IPS-18c (cell line): ENCODE data around the gene SEMA3F.

Experiments used
- H3K4me3 ChIP-seq: 2 replicates; pipeline ENCODE4 v1.7.0; 2013; ENCODE audit warnings: low read depth, mild to moderate bottlenecking, low read length, moderate library complexity; ENCODE audit not compliant: insufficient read depth
- H3K9me3 ChIP-seq: one replicate; pipeline ENCODE4 v1.6.1; 2013; ENCODE audit warnings: mild to moderate bottlenecking, low read length, moderate library complexity; ENCODE audit not compliant: control insufficient read depth, insufficient read depth

The SEMA3F gene

DNA sequence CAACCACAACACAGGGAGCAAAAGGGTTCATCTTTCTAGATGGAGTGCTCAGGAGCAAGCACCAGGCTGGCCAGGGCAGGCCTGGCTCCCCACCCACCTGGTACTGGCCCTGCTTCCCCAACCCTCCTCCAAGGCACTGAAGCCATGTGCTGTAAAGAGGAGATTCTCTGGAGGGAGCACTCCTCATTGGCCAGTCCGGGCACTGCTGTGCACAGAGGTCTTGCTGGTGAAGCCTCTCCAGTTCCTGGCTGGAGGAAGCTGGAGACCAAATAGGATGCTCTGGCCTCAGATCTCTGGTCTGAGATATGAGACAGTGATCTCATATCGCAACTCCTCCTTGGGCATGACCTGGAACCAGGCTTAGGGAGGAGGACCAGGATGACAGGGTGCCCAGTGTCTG, 7.7 kb upstream of the SEMA3F start:
- no peaks in the 10 kb centered on the region for H3K9me3 ChIP-seq
- no peak overlapping the region for H3K4me3 ChIP-seq

DNA sequence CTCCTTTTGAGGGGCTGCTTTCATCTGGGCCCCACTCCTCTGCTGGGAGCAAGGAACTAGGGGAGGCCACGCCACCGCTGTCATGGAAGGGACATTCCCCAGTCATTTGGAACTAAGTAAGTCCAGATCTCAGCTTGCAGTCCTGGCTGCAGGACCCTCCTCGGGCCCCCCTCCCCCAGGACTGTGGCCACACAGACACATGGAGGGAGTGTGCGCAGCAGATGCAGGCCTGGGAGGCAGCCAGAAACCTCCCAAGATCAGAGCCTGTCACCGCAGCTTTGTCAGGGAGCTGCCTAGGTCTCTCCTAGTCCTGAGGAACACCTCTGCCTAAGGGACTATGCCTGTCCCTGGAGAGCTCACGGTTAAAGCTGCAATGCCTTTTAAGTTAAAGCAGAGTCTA, 7.3 kb upstream of the SEMA3F start:
- Histone ChIP-seq H3K9me3 (no peaks in the 10 kb centered on the region), H3K4me3 (no peak overlapping the region)

DNA sequence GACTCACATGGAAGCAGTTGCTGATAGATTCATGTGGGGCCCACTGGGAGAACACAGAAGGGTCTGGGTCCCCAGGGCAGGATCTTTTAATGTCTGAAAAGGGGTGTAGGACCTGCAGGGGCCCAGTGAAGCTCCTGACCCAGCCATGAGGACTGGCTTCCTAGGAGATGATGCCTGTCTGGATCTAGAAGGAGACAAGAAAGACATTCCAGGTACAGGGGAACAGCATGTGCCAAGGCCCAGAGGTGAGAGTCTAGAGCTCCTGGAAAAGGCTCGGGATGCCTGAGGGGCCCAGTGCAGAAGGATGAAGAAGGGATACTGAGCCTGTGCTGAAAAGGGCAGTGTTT, 4.7 kb upstream of the SEMA3F start:
- H3K4me3 ChIP-seq: no peak overlapping the region; the same call in 1 of the 2 replicates

DNA sequence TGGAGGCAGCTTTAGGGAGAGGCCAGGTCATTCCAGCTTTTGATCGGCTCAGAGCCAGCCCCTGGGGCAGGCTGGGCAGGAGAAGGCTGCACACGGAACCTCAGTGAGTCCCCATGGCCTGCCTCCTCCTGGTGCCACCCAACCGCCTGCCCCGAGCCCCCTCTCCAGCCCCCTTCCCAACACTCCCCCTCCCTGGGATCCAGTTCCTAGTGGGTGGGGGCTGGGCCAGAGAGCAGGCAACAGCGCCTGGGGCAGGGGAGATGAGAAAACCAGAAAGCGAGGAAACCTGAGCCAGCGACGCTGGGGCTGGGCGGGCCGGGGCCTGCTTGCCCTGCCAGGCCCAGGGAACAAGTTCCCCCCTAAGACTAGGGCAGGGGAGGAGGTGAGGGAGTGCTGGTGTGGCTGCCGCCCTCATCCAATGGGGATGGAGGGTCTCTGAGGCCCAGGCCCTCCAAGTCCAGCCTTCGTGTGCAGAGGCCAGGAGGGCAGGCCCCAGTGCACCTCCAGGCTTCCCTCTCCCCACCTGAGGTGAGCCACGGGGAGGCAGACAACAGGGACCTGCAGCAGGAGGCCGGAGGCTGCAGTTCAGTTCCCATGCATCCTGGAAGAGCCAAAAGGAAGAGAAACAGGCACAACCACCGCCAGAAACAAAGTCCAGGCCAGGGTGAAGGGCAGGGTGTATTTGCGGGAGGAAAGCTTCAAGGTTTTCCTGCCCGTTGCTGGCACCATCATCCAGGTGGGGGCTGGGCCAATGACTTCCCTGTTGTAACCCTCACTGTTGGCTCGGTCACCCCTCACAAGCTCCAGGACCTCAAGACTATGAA, 4.0 kb upstream of the SEMA3F start:
- no peak overlapping the region for H3K4me3 ChIP-seq
- peaks cover 3% of the 10 kb centered on the region for H3K9me3 ChIP-seq

More for the DNA sequence above, 4.7 kb upstream of the SEMA3F start:
- H3K9me3 ChIP-seq: peaks cover 3% of the 10 kb centered on the region

DNA sequence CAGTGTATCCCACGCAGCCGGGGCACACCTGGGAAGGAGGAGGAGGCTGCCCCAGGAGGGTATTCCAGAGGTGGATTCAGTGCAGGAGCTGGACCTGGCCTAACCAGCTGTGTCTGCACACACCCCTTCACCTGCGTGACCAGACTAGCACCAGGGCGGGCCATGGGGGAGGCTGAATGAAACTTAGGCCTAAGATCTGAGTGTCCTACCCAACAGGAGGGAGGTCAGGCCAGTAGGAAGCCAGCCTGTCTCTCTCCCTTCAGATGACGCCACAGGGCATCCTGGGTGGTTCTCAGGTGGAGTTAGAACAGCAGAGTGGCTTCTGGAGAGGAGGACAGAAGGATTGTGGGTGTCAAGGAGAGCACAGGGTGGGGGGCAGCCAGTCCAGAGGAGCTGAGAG, 3.4 kb upstream of the SEMA3F start:
- peaks cover 3% of the 10 kb centered on the region for H3K9me3 ChIP-seq

DNA sequence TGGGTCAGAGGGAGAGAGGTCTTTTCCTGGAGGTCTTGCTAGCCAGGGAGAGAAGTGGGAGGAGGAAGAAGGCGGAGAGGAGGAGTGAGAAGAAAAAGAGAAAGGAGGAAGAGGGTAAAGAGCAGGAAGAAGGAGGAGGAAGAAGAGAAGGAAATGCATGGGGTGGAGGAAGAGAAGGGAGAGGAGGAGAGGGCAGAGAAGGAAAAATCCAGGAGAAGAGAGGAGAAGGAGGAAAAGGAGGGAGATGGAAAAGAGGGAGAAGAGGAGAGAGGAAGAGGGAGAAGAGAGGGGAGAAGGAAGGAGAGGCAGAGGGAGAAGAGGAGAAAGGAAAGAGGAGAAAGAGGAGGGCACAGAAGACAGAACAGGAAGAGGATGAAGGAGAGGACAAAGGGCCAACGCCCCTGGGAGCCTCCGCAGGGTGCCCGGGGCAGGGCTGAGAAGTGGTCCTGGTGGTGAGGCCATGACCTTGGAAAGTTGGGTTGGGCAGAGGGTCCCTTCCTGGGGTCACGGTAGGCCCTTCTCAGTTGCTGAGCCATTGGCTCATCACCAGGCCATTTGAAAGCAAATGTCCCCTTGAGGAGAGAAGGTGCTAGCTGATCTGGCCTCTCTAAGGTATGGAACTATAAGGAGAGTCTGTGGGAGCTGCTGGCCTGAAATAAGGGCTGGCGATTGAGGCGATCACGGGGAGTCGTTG, 1.2 kb upstream of the SEMA3F start:
- Histone ChIP-seq H3K9me3 (peaks cover 3% of the 10 kb centered on the region), H3K4me3 (peak overlapping the region; percentile 43)

More for the DNA sequence above, 3.4 kb upstream of the SEMA3F start:
- H3K4me3 ChIP-seq: no peak overlapping the region

DNA sequence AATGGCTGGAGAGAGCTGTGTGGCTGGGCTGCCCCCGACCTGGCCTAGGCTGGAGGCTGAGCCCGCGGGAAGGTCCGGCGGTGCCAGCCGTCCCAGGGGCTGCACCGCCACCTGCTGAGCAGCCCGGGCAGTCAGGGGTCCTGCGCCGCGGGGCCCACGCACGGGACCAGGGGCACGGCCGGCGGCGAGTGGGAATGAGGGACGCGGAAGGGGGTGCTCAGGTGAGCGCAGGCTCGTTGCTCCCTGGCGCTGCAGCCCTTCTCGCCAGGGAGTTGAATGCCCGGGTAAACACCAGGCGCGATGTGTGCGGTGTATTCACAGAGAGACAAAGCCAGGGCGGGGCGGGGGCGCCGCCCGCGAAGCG, 666 bp upstream of the SEMA3F start:
- peaks cover 3% of the 10 kb centered on the region for H3K9me3 ChIP-seq
- peak overlapping the region; percentile 43 for H3K4me3 ChIP-seq

DNA sequence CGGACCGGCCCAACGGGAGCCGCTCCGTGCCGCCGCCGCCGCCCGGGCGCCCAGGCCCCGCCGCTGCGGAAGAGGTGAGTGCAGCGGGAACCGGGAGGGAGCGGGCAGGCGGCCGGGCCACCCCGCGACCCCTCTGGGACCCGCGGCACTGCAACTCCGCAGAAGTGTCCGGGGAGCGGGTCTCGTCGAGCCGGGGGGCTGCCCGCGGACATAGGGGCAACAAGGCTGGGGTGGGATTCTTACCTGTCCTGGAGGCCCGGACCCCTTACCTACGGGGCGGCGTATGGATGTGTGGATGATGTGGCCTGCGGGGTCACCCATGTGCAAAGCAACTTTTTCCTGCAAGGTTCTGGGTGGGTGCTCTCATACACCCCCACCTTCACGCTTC, 361 bp downstream of the SEMA3F start:
- H3K9me3 ChIP-seq: peaks cover 3% of the 10 kb centered on the region
- H3K4me3 ChIP-seq: peak overlapping the region; percentile 71

DNA sequence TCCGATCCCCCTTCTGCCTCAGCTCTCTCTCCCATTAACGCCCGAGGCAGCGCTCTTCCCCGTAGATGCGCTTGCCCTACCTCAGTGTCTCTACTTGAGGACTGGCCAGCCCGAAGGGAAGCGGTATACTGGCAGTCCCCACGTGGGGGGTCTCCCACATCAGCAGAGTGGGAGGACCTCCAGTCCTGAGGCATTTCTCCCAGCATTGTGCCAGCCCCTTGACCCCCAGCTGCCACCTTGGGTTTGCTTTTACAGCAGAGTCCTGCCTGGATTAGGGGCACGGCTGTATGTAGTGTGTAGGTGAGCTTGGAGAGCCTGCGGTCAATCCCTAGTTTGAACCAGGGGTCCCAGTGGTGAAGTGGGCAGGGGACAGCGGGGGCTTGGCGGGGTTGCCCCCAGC, 767 bp downstream of the SEMA3F start:
- Histone ChIP-seq H3K4me3 (peak overlapping the region; percentile 71), H3K9me3 (peaks cover 3% of the 10 kb centered on the region)

DNA sequence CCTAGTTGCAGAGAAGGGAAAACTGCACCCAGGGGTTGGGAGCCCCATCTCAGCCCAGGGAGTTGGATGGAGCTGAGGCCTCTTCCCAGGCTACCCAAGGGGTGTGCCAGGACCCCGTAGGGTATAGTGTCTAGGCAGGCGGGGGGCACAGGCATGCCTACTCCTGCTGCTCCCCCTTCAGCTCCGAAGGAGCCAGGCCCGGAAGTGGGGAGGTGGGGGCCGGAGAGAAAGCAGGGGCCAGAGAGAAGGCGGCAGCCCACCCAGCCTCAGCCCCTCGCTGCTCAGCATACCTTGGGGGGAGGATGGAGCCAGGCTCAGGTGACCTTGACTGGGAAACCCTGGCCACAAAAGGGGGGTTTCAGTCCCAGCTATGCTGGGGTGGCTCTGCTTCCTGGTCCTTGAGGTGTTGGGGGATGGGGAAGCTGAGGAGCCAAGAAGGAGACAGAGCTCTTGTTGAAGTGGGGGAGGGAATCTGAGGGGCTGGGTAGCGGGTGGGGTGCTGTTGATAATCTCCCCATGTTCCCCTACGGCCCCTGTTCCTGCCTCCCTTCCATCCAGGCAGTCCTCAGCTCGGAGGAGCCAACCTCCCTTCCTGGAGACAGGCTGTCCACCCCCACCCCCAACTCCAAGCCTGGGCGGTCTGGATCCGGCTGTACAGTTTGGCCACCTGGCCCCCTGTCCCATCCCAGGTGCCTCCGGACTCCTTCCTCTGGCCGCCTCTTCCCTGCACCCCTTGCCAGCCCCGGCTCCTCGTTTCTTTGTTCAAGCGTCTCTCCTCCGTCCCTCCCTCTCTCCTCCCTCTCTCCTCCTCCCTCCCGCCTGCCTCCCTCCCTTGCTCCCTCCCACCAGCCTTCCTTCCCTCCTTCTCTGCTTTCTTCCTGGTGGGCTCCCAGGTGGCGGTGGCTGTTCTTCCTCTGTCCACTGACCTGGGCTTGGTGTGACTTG, 1.7 kb downstream of the SEMA3F start:
- Histone ChIP-seq H3K9me3 (peaks cover 3% of the 10 kb centered on the region), H3K4me3 (peak overlapping the region; percentile 71)

DNA sequence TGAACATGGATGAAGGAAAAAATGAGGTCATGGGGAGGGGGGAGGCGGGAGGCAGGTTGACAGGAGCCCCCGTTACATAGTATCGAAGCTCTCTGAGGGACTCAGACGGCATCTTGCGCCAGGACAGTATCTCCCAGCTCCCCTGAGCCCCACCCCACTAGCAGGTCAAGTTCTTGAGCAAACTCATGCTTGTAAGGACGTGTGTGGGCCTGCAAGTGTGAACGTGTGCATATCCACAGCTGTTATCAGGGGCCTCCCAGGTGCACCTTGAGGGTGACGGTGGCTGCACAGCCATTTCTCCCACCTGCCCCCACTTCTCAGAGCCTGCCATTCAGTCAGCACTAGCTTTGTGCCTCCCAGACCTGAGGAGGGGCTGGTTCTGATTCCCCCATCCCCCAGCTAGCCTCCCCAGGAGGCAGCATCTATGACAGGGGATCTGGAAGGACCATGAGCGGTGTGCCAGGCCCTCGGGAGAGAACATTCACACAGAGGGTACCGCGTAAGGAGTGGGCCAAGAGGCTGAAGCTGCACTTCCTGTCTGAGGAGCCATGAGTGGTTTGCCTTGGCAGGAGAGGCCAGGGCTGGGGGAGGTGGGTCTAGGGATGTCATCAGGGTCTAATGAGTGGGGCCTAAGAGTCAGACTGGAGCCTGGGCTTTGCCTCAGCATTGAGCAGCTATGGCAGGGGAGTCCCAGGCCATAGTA, 2.9 kb downstream of the SEMA3F start:
- H3K9me3 ChIP-seq: peaks cover 3% of the 10 kb centered on the region
- H3K4me3 ChIP-seq: peak overlapping the region; percentile 6; the same call in 1 of the 2 replicates

DNA sequence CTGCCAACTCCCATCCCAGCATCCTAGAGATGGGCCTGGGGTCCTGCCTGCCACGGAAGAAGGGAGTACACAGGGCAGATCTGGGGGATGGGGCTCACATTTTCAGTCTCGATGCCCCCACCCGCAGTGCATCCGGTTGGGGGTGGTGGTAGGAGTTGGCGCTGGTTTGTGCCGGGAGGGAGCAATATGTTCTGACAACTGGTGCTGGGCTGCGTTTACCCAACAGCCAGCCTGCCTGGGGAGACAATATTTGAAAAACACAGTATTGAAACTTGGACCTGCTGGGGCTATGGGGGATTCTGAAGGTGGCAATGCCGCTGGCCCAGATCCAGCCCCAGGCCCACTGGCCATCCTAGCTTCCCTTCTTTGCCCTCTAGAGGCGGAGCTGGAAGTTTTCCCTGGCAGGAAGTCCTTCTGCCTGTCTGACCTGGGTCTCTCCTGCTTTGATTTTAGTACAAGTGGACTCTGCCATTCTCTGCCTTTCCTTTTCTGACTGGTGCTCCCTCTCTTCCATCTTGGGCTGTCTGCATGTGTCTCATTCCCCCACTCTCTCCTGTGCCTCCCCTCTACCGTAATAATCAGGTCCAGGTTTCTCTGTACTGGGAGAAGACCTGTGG, 3.5 kb downstream of the SEMA3F start:
- peaks cover 3% of the 10 kb centered on the region for H3K9me3 ChIP-seq
- H3K4me3 ChIP-seq: no peak overlapping the region

DNA sequence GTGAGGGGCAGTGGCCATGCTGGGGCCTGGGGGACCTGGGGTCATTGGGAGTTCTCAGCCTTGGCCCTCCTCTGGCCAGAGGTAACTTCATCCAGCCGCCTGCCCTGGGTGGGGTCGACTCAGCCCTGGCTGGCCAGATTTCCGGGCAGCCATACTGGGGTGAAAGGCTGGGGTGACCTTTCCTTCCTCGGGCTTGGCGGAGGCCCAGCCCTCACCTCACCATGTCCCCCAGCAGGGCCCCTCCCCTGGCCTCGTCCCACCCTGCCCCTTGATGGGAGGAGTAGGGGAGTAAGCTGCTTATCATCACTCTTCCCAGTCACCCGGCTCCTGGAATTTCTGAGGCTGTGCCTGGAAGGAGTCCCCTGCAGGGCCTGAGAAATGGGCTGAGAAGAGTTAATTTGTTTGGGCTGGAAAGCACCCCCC, 5.4 kb downstream of the SEMA3F start:
- no peak overlapping the region for H3K4me3 ChIP-seq
- H3K9me3 ChIP-seq: no peaks in the 10 kb centered on the region

DNA sequence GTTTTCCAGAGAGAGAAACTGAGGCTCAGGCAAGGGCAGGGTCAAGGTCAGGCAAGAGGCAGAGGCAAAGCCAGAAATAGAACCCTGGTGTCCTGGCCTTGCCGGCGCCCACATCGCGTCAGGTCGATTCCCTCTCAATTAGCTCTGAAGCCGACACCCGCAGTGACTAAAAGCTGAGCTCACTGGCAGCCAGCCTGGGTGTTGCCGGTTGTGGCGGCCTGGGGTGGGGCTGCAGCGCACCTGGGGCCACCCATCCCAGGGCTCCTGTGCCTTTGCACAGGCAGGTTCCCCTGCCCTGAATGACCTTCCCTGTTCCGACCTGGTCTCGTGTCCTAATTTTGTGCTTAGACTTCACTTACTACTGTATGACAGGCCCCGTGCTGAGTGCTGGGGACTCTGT, 6.2 kb downstream of the SEMA3F start:
- H3K9me3 ChIP-seq: no peaks in the 10 kb centered on the region
- no peak overlapping the region for H3K4me3 ChIP-seq

DNA sequence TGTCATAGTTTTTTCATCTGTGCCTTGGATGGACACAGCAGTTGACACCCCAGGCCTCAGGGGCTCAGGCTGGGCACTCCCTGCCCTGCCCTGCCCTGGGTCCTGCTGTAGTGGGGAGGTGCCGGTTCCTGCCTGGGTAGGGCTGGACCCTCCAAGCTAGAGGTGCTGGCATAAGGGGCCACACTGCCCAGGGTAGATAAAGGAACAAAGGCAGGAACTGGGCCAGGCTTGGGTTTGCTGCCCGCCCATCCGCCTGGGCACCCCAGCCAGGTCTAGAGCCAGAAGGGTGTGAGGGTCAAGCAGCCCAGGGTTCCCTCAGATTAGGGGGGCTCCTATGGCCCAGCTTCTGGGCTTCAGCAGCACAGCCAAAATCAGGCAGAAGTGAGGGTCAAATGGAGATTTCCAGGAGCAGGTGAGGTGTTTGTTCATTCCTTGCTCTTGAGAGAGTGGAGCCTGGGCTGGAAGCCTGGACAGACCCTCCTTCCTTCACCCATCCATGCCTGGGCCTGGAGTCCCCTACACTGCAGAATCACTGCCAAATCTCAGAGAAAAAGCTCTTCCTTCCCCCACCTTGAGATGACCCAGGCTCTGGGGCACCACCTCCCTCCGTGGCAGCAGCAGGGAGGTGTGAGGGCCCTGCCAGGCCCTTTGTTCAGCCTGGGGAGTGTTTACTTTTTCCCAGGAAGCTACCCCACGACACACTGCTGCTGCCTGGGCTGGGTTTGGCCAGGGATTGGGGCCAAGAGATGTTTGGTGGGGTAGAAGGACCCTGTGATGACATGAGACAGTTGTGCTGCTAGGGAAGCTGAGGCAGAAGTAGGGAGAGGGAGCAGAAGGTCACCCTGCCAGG, 7.1 kb downstream of the SEMA3F start:
- Histone ChIP-seq H3K9me3 (no peaks in the 10 kb centered on the region), H3K4me3 (no peak overlapping the region)
